HG02610 (cell line): Measurements from ENCODE around the gene CRB1.

ENCODE experiments used
- ATAC-seq: cut with Tn5 transposase; IDR thresholded peaks from one replicate; pipeline ENCODE4 v1.9.1; 2021; ENCODE audit warnings: mild to moderate bottlenecking, moderate library complexity; ENCODE audit not compliant: unreplicated experiment

The CRB1 gene

GRCh38 chr1:197515421-197515820 is 247.4 kb downstream of the CRB1 start:
- no peak for ATAC-seq

GRCh38 chr1:197519741-197520334 is 251.8 kb downstream of the CRB1 start:
- ATAC-seq: peak; percentile 46

- peak; percentile 62 for ATAC-seq
Observed at GRCh38 chr1:197521118-197521739, 253.2 kb downstream of the CRB1 start.

GRCh38 chr1:197526736-197527371 is 258.8 kb downstream of the CRB1 start:
- ATAC-seq: no peak
